ENCODE data around the gene FKRP.
A peak's percentile ranks its signal among the peaks of the same experiment; 100 is the strongest.
"Not testable (repeated sequence)": the region's sequence is repeated elsewhere in the genome, so short reads cannot be mapped to it uniquely, and the experiment has no call there.

FKRP gene

DNA sequence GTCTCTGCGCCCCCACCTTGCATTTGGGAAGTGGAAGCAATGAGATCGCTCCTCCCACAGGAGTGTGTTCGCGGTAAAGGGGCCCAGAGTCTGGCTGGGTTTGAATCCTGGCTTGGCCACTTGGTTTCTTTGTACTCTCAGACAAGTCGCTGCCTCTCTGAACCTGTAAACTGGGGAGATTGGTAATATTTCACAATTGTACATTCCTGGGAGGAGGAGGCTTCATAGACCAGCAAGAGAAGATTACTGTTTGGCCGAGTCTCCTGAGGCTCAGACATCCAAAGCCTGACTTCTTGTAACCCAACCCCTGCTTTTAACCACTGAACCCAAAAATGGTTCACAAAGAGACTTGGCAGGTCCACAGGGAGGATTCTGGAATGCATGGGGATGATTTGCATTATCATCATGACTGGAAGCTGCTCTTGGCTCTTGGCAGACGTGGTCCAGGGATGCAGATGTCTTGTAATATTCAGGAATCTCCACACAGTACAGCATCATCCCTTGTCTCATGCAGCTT lies 14.0 kb downstream of the FKRP start:
- DNase-seq = no peak

DNA sequence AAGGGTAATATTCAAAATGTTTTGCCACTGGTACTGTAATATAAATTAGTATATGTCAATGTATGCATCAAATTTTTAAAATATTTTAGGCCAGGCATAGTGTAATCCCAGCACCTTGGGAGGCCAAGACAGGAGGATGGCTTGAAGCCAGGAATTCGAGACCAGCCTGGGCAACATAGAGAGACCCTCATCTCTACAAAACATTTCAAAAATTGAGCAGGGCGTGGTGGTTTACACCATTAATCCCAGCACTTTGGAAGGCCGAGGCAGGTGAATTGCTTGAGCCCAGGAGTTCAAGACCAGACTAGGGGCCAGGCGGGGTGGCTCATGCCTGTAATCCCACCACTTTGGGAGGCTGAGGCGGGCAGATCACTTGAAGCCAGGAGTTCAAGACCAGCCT lies 14.5 kb downstream of the FKRP start:
- no peak for DNase-seq

DNA sequence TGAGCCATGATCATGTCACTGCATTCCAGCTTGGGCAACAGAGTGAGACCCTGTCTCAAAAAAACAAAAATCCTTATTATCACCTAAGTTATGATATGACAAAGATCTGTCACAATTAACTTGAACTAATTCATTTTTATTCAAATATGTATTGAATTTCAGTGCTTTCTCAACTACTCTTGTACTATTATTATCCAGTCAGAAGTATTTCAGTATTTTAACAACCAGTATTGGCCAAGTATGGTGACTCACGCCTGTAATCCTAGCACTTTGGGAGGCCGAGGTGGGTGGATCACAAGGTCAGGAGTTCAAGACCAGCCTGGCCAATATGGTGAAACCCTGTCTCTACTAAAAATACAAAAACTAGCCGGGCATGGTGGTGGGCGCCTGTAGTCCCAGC lies 15.0 kb downstream of the FKRP start:
- not testable (repeated sequence) for DNase-seq

GRCh38 chr19:46761418-46761831 lies 15.6 kb downstream of the FKRP start:
- no peak for DNase-seq

GRCh38 chr19:46762245-46762890 lies 16.5 kb downstream of the FKRP start:
- DNase-seq = no peak

- no peak for DNase-seq
Measured at GRCh38 chr19:46764817-46765291, 19.0 kb downstream of the FKRP start.

GRCh38 chr19:46766569-46767317 lies 20.9 kb downstream of the FKRP start:
- DNase-seq = peak in 1 of 2 experiments; percentile 41

- not testable (repeated sequence) for DNase-seq
Measured at GRCh38 chr19:46768746-46769145, 22.9 kb downstream of the FKRP start.

DNA sequence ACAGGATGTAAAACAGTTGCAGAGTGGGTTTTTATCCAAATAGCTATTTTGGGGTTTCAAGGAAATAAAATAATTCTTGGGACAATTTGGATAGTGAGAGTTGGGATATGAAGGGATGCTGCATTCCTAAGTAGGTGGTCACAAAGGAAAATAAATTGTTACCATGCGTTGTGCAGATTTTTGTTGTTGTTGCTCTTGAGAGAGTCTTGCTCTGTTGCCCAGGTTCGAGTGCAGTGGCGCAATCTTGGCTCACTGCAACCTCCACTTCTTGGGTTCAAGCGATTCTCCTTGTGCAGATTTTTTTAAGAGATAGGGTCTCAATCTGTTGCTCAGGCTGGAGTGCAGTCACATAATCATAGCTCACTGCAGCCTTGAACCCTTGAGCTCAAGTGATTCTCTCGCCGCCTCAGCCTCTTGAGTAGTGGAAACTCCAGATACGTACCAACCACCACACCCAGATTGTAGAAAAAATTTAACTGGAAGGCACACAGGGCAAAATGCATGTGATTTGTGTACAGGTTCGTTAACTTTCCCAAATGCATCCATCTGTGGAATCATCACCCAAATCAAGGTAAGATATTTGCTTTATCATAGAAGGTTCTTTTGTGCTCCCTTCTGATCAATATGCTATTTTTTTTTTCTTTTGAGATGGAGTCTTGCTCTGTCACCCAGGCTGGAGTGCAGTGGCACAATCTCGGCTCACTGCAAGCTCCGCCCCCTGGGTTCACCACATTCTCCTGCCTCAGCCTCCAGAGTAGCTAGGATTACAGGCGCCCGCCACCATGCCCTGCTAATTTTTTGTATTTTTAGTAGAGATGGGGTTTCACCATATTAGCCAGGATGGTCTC lies 26.5 kb downstream of the FKRP start:
- no peak for DNase-seq

DNA sequence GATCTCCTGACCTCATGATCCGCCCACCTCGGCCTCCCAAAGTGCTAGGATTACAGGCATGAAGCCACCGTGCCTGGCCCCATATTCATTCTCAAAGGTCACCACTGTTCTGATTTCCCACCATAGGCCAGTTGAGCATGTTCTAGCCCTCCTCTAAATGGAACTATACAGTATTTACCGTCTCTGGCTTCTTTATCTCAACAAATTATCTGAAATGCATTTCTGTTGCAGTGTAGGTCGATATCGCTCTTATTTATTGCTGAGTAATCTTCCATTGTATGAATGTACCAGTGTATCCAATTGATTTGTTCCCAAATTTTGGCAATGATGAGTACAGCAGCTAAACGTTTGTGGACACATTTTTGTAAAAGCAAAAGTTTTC lies 27.2 kb downstream of the FKRP start:
- DNase-seq = no peak

- DNase-seq = no peak
Measured at GRCh38 chr19:46775642-46776258, 29.9 kb downstream of the FKRP start.

- no peak for DNase-seq
Measured at GRCh38 chr19:46776927-46777911, 31.4 kb downstream of the FKRP start.

GRCh38 chr19:46777956-46778645 lies 32.2 kb downstream of the FKRP start:
- not testable (repeated sequence) for DNase-seq

GRCh38 chr19:46782355-46783019 lies 36.6 kb downstream of the FKRP start:
- no peak for DNase-seq

- DNase-seq = peak in 1 of 2 experiments; percentile 8
Measured at GRCh38 chr19:46783670-46784069, 37.8 kb downstream of the FKRP start.

GRCh38 chr19:46784262-46785053 lies 38.6 kb downstream of the FKRP start:
- peak; percentile 15 to 27 for DNase-seq

- DNase-seq = no peak
Measured at GRCh38 chr19:46785054-46785979, 39.5 kb downstream of the FKRP start.

DNA sequence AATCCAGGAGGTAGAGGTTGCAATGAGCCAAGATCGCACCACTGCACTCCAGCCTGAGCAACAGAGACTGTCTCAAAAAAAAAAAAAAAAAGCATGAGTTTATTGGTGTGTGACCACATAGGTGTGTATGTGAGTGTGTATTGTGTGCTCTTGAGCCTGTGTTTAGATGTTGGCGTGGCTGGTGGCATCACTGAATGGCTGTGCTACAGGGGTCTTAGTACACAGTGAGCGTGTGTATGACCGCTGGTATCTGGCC lies 40.1 kb downstream of the FKRP start:
- no peak for DNase-seq

Data from NCI-H2081 (cell line).